Right lobe of liver (tissue), 4 donors: ENCODE data around the gene FRY.

Experiments
- CTCF ChIP-seq, 4 donors: fragments of 200-600 bp in 3 of 4; fragments of 450-650 bp in 1 of 4; IDR thresholded peaks; one replicate each; pipeline versions ENCODE4 v1.5.1 to v1.8.0; 2016 to 2022; ENCODE audit warnings: antibody characterized with exemption in 4 of 4, mild to moderate bottlenecking in 2 of 4
- POLR2A ChIP-seq: fragments of 450-650 bp; IDR thresholded peaks from one replicate; pipeline ENCODE4 v1.6.1; 2017; ENCODE audit warnings: antibody characterized with exemption, mild to moderate bottlenecking
- donor health status: DM: no; HTN: no; CAD: no.
- donor health status: DM: no; HTN: no; CAD: no.
- donor health status: DM: no; HTN: yes; CAD: no.

- TF ChIP-seq CTCF (IDR thresholded peaks at IDR 0.05) (no peak), POLR2A (no peak)
Measured at GRCh38 chr13:32021785-32022184, 9.8 kb upstream of the FRY start.
